ENCODE measurements around the gene SCPEP1.
A peak's percentile ranks its signal among the peaks of the same experiment; 100 is the strongest.
"Not testable (repeated sequence)": the region's sequence is repeated elsewhere in the genome, so short reads cannot be mapped to it uniquely, and the experiment has no call there.

The SCPEP1 gene

GRCh38 chr17:56977673-56978395, at the start of gene SCPEP1:
Gene SCPEP1 (plus strand): TSS chr17:56978131. CDS start chr17:56978160, 29 bp downstream.
- peak; percentile 47 for DNase-seq

- no peak for DNase-seq
Measured at GRCh38 chr17:56928586-56928985, 49.3 kb upstream of the SCPEP1 start.

- DNase-seq, result no peak
Measured at GRCh38 chr17:56929362-56929969, 48.5 kb upstream of the SCPEP1 start.

DNA sequence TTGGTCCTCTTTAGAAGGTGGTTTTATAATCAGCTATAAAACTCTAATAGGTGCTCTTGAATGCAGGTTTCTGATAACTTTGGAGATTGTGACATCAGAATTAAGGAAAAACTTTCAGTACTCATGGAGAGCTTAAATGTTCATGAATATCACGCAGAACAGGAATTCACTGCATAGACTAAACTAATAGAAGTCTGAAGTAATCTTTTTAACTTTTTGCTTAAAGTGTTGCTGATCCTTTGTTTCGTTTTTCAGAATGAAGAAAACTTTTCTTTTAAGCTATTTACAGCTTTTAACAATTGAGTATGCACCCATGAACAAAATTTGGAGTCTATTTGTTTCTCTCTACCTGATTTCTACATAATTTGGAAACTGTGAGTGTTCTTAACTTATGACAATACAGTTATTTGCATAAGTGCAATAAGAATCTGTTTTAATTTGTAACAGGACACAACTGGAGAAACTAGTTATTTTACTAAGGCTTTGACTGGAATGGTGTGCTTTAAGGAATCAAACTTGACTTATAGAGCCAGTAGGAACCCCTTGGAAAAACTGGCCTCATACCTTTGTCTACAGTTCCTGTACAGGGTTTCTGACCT, 47.1 kb upstream of the SCPEP1 start:
- DNase-seq, result no peak

- DNase-seq, result no peak
Measured at GRCh38 chr17:56933151-56933745, 44.7 kb upstream of the SCPEP1 start.

GRCh38 chr17:56933868-56934267, 44.1 kb upstream of the SCPEP1 start:
- no peak for DNase-seq

GRCh38 chr17:56934280-56934679, 43.7 kb upstream of the SCPEP1 start:
- no peak for DNase-seq

GRCh38 chr17:56935461-56935860, 42.5 kb upstream of the SCPEP1 start:
- DNase-seq, result no peak

- DNase-seq, result no peak
Measured at GRCh38 chr17:56936697-56937322, 41.1 kb upstream of the SCPEP1 start.

DNA sequence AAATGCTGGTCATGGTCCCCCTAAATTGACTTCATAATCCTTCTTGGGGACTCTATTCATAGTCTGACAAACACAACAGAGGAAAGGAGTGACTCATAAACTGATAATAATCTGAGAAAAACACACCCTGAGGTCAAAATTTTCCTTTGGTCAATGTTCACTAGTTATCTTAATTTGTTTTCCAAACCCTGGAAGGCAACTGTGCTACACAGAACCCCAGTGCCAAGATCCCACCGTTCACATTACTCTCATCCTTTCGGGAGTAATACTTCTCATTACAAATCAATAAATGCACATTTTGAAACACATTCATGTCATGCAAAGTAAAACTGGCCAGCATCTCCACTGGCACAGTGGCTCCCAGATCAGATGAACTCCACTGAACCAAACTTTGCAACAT, 40.2 kb upstream of the SCPEP1 start:
- no peak for DNase-seq

DNA sequence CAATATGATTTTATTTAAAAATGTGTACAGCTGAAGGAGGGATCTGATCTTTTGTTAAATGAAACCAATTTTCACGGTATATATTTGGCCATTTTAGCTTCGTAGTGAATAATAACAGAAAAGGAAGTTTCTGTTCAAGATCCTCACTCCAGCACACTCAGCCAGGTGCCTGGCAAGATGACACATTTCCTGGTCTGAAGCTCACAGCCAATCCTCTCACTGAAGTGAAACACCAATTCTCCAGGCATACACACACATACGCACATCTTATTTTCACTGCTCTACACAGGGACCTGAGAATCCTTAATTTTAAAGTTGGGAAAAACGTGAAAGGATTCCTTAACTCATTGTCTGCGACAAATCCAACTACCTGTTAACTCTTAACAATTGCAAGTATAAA, 39.7 kb upstream of the SCPEP1 start:
- not testable (repeated sequence) for DNase-seq

GRCh38 chr17:56939869-56940484, 38.0 kb upstream of the SCPEP1 start:
- DNase-seq, result peak; percentile 16

GRCh38 chr17:56943505-56944125, 34.3 kb upstream of the SCPEP1 start:
- no peak for DNase-seq

GRCh38 chr17:56945938-56946505, 31.9 kb upstream of the SCPEP1 start:
- no peak for DNase-seq

DNA sequence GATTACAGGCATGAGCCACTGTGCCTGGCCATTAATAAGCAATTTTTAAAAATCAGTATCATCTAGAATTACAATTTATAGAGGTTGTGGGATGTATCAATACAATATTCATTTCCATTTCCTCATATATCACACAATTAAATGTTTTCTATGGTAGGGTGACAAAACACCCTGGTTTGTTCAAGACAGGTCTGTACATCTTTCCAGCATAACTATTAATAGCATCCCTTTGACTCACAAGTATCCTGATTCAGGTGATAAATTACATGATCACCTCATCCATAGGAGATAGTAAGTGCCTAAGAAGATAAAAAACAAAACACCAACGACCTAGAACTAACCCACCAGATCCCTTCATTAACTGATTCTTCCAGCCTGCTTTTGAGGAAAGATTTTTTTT, 30.2 kb upstream of the SCPEP1 start:
- DNase-seq, result no peak

GRCh38 chr17:56948491-56948890, 29.4 kb upstream of the SCPEP1 start:
- no peak for DNase-seq

DNA sequence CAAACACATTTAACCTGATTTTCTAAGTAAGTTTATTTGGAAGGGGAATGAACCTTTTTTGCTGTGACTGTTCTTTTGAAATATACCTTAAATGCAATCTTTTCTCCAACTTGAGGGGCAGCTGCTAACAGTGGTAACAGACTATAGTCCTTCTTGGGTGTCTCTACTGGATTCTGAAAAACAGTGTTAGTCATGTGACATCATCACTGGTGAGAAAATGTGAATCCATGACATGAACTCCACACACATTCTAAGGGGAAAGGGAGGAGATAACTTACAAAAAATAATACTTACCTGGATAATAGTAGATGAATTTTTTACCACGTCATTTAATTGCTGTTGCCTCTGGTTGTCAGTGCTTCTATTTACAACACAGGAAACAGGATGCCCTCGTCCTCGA, 28.3 kb upstream of the SCPEP1 start:
- no peak for DNase-seq

DNA sequence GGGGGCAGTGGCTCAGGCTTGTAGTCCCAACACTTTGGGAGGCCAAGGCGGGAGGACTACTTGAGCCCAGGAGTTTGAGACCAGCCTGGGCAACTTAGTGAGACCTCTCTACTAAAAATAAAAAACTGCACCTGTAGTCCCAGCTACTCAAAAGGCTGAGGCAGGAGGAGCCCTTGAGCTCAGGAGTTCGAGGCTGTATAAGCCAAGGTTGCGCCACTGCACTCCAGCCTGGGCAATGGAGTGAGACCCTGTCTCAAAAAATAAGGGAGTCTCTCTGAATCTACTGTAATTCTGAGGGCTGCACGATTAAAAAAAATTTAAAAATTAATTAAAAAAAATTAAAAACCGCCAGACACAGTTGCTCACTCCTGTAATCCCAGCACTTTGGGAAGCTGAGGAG, 20.9 kb upstream of the SCPEP1 start:
- DNase-seq, result no peak

DNA sequence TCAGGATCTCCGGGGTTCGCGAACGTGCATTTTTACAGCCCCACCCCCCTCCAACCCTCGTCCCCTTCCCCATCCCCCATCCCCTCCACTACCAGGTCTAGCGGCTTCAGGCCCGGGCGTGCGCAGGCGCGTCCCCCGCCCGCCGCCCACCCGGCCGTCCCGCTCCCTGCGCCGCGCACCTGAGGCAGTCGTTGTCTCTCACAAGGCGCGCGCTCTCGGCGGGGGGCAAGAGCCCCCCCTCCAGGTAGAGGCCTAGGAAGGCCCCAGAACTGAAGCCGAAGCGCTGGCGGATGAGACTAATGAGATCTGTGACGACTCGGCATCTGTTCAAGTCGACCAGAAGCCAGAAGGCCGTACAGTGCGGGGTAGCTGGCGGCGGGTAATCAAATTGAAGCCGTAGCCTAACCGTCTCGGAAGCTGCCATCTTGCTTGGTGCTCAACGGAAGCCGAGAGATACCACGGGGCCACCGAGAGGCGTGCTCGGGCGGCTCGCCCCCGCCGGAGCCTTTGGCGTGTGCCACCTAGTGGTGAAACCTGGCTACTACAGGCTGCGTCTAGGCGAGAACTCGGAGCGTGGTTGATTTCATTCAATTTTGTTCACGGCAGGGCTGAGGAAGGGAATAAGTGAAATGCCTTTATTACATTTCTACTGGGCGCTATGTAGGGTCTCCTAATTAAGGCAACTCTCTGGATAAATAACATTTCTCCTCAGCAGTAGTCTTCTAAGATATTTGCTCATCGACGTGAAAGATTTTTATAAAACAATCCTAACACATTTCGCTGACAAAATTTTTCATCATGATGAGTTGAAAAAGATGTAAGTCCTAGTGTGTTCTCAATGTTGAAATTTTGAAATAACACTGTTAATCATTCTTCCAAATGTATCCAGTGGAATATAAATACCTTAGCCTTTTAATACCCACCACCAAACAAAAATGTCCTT, 17.1 kb upstream of the SCPEP1 start, which contains the start of gene COIL:
Gene COIL, minus strand, starts transcription at position 455 of the 943 bp plus-strand sequence. Its CDS starts 31 bp downstream, at position 424.
- DNase-seq, result peak; percentile 89

DNA sequence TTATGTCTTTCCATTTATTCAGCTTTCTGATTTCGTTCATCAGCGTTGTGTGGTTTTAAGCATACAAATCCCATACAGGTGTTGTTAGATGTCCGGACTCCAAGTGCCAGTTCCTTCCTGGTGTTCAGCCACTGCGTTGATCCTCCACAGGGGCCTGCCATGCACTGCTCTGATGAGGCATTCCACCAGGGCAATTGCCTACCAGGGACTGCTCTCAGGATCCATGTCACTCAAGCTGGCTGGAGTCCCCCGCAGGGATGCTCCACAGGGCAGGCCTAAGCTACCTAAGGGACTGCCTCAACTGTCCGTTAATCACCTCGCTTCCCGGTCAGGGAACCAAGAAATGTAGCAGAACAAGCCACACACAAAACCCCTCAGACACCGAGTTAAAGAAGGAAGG, 12.7 kb upstream of the SCPEP1 start:
- not testable (repeated sequence) for DNase-seq

GRCh38 chr17:56965681-56966080, 12.2 kb upstream of the SCPEP1 start:
- not testable (repeated sequence) for DNase-seq
